H9 (cell line): ENCODE measurements around the gene SORD. TPM values are rescaled to one million over a fixed set of nuclear protein-coding genes. Genes with fewer than 3 reads are reported as not detected.

Experiments used
- DNase-seq: peaks from one replicate; pipeline ENCODE4 v3.0.0-alpha.2; 2017
- H2AFZ ChIP-seq: one replicate; pipeline ENCODE4 v1.6.1; 2013; ENCODE audit warnings: mild to moderate bottlenecking, low read length, control low read depth, moderate library complexity
- H2AK5ac ChIP-seq: 2 replicates; pipeline ENCODE4 v1.6.1; 2013; ENCODE audit warnings: low read length, control low read depth, mixed read lengths; ENCODE audit not compliant: insufficient read length
- H2BK120ac ChIP-seq: one replicate; pipeline ENCODE4 v1.6.1; 2013; ENCODE audit warnings: low read depth, mild to moderate bottlenecking, low read length, control low read depth, inconsistent platforms; ENCODE audit not compliant: poor library complexity, severe bottlenecking
- H2BK12ac ChIP-seq: 2 replicates; pipeline ENCODE4 v1.6.1; 2013; ENCODE audit warnings: low read length, control low read depth, mixed read lengths, low read depth; ENCODE audit not compliant: insufficient read length
- H2BK15ac ChIP-seq: 2 replicates; pipeline ENCODE4 v1.6.1; 2013; ENCODE audit warnings: low read depth, low read length, control low read depth
- H2BK20ac ChIP-seq: one replicate; pipeline ENCODE4 v1.6.1; 2013; ENCODE audit warnings: low read depth, mild to moderate bottlenecking, low read length, control low read depth, inconsistent platforms; ENCODE audit not compliant: poor library complexity, severe bottlenecking
- H2BK5ac ChIP-seq: 2 replicates; pipeline ENCODE4 v1.6.1; 2013; ENCODE audit warnings: low read length, control low read depth, mixed read lengths; ENCODE audit not compliant: insufficient read length
- H3K14ac ChIP-seq: 2 replicates; pipeline ENCODE4 v1.6.1; 2013; ENCODE audit warnings: low read length, control low read depth; ENCODE audit not compliant: insufficient read depth
- H3K18ac ChIP-seq: 2 replicates; pipeline ENCODE4 v1.6.1; 2013; ENCODE audit warnings: low read depth, mild to moderate bottlenecking, mixed read lengths, low read length, control low read depth; ENCODE audit not compliant: insufficient read length
- H3K23ac ChIP-seq: 2 replicates; pipeline ENCODE4 v1.6.1; 2013; ENCODE audit warnings: low read length, control low read depth, mixed read lengths, low read depth; ENCODE audit not compliant: insufficient read length
- H3K23me2 ChIP-seq: 2 replicates; pipeline ENCODE4 v1.6.1; 2013; ENCODE audit warnings: low read depth, mild to moderate bottlenecking, mixed read lengths, low read length, control low read depth; ENCODE audit not compliant: insufficient read length, poor library complexity, severe bottlenecking
- H3K27ac ChIP-seq: 2 replicates; pipeline ENCODE4 v1.5.1; 2013; ENCODE audit warnings: low read length, control low read depth, mixed read lengths, low read depth; ENCODE audit not compliant: insufficient read length
- H3K27me3 ChIP-seq: 2 replicates; pipeline ENCODE4 v1.6.1; 2013; ENCODE audit warnings: low read length, control low read depth, inconsistent platforms; ENCODE audit not compliant: insufficient read depth
- H3K4ac ChIP-seq: 2 replicates; pipeline ENCODE4 v1.6.1; 2013; ENCODE audit warnings: low read depth, mild to moderate bottlenecking, control low read depth, inconsistent platforms, low read length, moderate library complexity
- H3K4me1 ChIP-seq: 2 replicates; pipeline ENCODE4 v1.6.1; 2013; ENCODE audit warnings: low read length, control low read depth, inconsistent platforms; ENCODE audit not compliant: insufficient read depth
- H3K4me2 ChIP-seq: 2 replicates; pipeline ENCODE4 v1.6.1; 2013; ENCODE audit warnings: low read length, control low read depth, mixed read lengths; ENCODE audit not compliant: insufficient read length, insufficient read depth
- H3K56ac ChIP-seq: 2 replicates; pipeline ENCODE4 v1.6.1; 2013; ENCODE audit warnings: low read depth, mild to moderate bottlenecking, mixed read lengths, low read length, control low read depth; ENCODE audit not compliant: insufficient read length
- H3K79me1 ChIP-seq: 2 replicates; pipeline ENCODE4 v1.6.1; 2013; ENCODE audit warnings: low read depth, mild to moderate bottlenecking, moderate library complexity, low read length, control low read depth, inconsistent platforms; ENCODE audit not compliant: insufficient read depth, poor library complexity, severe bottlenecking
- H3K79me2 ChIP-seq: 2 replicates; pipeline ENCODE4 v1.6.1; 2013; ENCODE audit warnings: low read length, control low read depth, inconsistent platforms; ENCODE audit not compliant: insufficient read depth
- H3K9ac ChIP-seq: 2 replicates; pipeline ENCODE4 v1.6.1; 2013; ENCODE audit warnings: low read length, control low read depth, mixed read lengths; ENCODE audit not compliant: insufficient read length; ENCODE audit errors: extremely low read depth
- H3K9me3 ChIP-seq: one replicate; pipeline ENCODE4 v1.6.1; 2013; ENCODE audit warnings: low read depth, low read length, inconsistent platforms; ENCODE audit not compliant: control insufficient read depth
- H3T11ph ChIP-seq: one replicate; pipeline ENCODE4 v1.6.1; 2013; ENCODE audit warnings: mild to moderate bottlenecking, low read length, control low read depth, inconsistent platforms
- H4K20me1 ChIP-seq: one replicate; pipeline ENCODE4 v1.6.1; 2013; ENCODE audit not compliant: control insufficient read depth, insufficient read length, insufficient read depth
- H4K5ac ChIP-seq: 2 replicates; pipeline ENCODE4 v1.6.1; 2013; ENCODE audit warnings: low read depth, mild to moderate bottlenecking, mixed read lengths, low read length, control low read depth; ENCODE audit not compliant: insufficient read length
- H4K8ac ChIP-seq: replicated peaks from 2 replicates; pipeline ENCODE4 v1.6.1; 2013; ENCODE audit warnings: low read length, control low read depth, mixed read lengths, low read depth; ENCODE audit not compliant: insufficient read length
- H4K91ac ChIP-seq: 2 replicates; pipeline ENCODE4 v1.6.1; 2013; ENCODE audit warnings: low read depth, mild to moderate bottlenecking, moderate library complexity, mixed read lengths, low read length, control low read depth; ENCODE audit not compliant: insufficient read length
- H3K27ac Mint-ChIP-seq, 3 experiments: 2 replicates in 2 of 3; 3 replicates in 1 of 3; pipeline ENCODE4 v1.8.0; 2020 to 2021; ENCODE audit warnings: mixed read lengths in 3 of 3, mild to moderate bottlenecking in 1 of 3, moderate library complexity in 1 of 3
- H3K27me3 Mint-ChIP-seq: 2 replicates; pipeline ENCODE4 v1.8.0; 2021; ENCODE audit warnings: low read depth, mild to moderate bottlenecking, moderate library complexity, mixed read lengths
- H3K36me3 Mint-ChIP-seq, 3 experiments: 2 replicates in 2 of 3; 3 replicates in 1 of 3; pipeline ENCODE4 v1.8.0; 2020 to 2021; ENCODE audit warnings: low read depth in 3 of 3, mixed read lengths in 3 of 3; ENCODE audit not compliant: insufficient read depth in 1 of 3
- H3K4me1 Mint-ChIP-seq, 2 experiments: 2 replicates each; pipeline ENCODE4 v1.8.0; 2020; ENCODE audit warnings: mixed read lengths in 2 of 2
- H3K4me3 Mint-ChIP-seq, 2 experiments: 2 replicates in 1 of 2; 3 replicates in 1 of 2; pipeline ENCODE4 v1.8.0; 2020 to 2021; ENCODE audit warnings: mild to moderate bottlenecking in 2 of 2, mixed read lengths in 2 of 2, moderate library complexity in 1 of 2
- H3K9me3 Mint-ChIP-seq, 2 experiments: 2 replicates in 1 of 2; 3 replicates in 1 of 2; pipeline ENCODE4 v1.8.0; 2020; ENCODE audit warnings: mild to moderate bottlenecking in 2 of 2, mixed read lengths in 2 of 2, moderate library complexity in 1 of 2
- CTCF ChIP-seq: fragments of 200-600 bp; sonication (generic); conservative IDR thresholded peaks from 3 replicates; pipeline ENCODE4 v1.8.0; 2021; ENCODE audit warnings: antibody characterized with exemption, mild to moderate bottlenecking
- WGBS: extraction: QIAGEN DNeasy Blood & Tissue Kit; methylation state at CpG from one replicate; pipeline ENCODE4 v1.1.7; 2013; ENCODE audit warnings: missing lambda C conversion rate, low lambda C conversion rate, mixed read lengths; ENCODE audit not compliant: insufficient read length; ENCODE audit errors: extremely low coverage; 5-methylcytosine and 5-hydroxymethylcytosine counted together
- total RNA-seq: library from RNA; stranded (reverse); gene quantifications from 2 replicates; pipeline ENCODE4 v1.2.1, GENCODE V29; 2021

Gene SORD
- total RNA-seq, 1 experiment from 2014 or later, result 35.2 TPM

GRCh38 chr15:45118131-45118588 is 95.2 kb downstream of the SORD start:
- Histone ChIP-seq H2BK15ac (no peak overlapping the region), H3K79me1 (no peaks in the 10 kb centered on the region), H4K8ac (no peak overlapping the region), H3K23me2 (peaks cover 2% of the 10 kb centered on the region), H2BK5ac (no peak overlapping the region), H3K18ac (no peak overlapping the region), H2BK120ac (no peak overlapping the region), H3K4ac (no peak overlapping the region), H2BK20ac (no peak overlapping the region), H2BK12ac (no peak overlapping the region), H3K14ac (no peak overlapping the region), H2AK5ac (no peak overlapping the region), H3K79me2 (no peaks in the 10 kb centered on the region), H3K56ac (no peak overlapping the region), H4K20me1 (peaks cover 6% of the 10 kb centered on the region), H3K27me3 (peaks cover 47% of the 10 kb centered on the region), H4K91ac (no peak overlapping the region), H4K5ac (no peak overlapping the region), H3K27ac (no peak overlapping the region), H3K23ac (no peak overlapping the region), H3K9ac (no peak overlapping the region), H3K9me3 (no peaks in the 10 kb centered on the region), H2AFZ (no peak overlapping the region), H3K4me1 (no peaks in the 10 kb centered on the region; the same call in 1 of the 2 replicates), H3K4me2 (peak overlapping the region; percentile 46), H3T11ph (no peak overlapping the region)
- Mint-ChIP-seq H3K4me3 (peak overlapping the region in 1 of 2 experiments; percentile 70; a peak in 3 of 5 replicates), H3K36me3 (no peaks in the 10 kb centered on the region; a peak in 2 of 7 replicates), H3K4me1 (peaks cover 12 to 27% of the 10 kb centered on the region in 2 experiments), H3K27me3 (peaks cover 82% of the 10 kb centered on the region), H3K27ac (no peak overlapping the region), H3K9me3 (peaks cover 6 to 13% of the 10 kb centered on the region in 2 experiments)
- DNase-seq, result peak; percentile 92
- no CpG with 5 or more reads among the region's 14 CpGs for WGBS
- peak; percentile 100 for TF ChIP-seq CTCF
